DOHH2 (cell line): ENCODE results near the gene PRMT7.

Source experiments
- H3F3A ChIP-seq: fragments of 200-600 bp; sonication (generic), shearing (Covaris generic); 2 replicates; pipeline ENCODE4 v1.6.0; 2016; ENCODE audit warnings: antibody characterized with exemption, mild to moderate bottlenecking; ENCODE audit not compliant: control insufficient read depth, insufficient read depth
- H3K27ac ChIP-seq: fragments of 200-600 bp; sonication (generic); 2 replicates; pipeline ENCODE4 v1.5.1; 2014; ENCODE audit warnings: low read depth, mild to moderate bottlenecking, low read length, moderate library complexity
- H3K27me3 ChIP-seq: fragments of 200-600 bp; sonication (generic); 2 replicates; pipeline ENCODE4 v1.6.1; 2014; ENCODE audit warnings: mild to moderate bottlenecking, low read length, mixed read lengths; ENCODE audit not compliant: control insufficient read depth
- H3K36me3 ChIP-seq: fragments of 200-600 bp; sonication (generic); 2 replicates; pipeline ENCODE4 v1.6.1; 2014; ENCODE audit warnings: mild to moderate bottlenecking, low read length, moderate library complexity, mixed read lengths; ENCODE audit not compliant: control insufficient read depth
- H3K4me1 ChIP-seq: fragments of 200-600 bp; sonication (generic); 2 replicates; pipeline ENCODE4 v1.6.1; 2014; ENCODE audit warnings: mild to moderate bottlenecking, low read length, mixed read lengths; ENCODE audit not compliant: control insufficient read depth
- H3K4me2 ChIP-seq: fragments of 200-600 bp; sonication (generic); 2 replicates; pipeline ENCODE4 v1.6.0; 2014; ENCODE audit warnings: mild to moderate bottlenecking, low read length, moderate library complexity
- H3K4me3 ChIP-seq: fragments of 200-600 bp; sonication (generic); 2 replicates; pipeline ENCODE4 v1.5.1; 2014; ENCODE audit warnings: mild to moderate bottlenecking, low read length, mixed read lengths
- H3K79me2 ChIP-seq: fragments of 200-600 bp; sonication (generic); 2 replicates; pipeline ENCODE4 v1.6.1; 2014; ENCODE audit warnings: mild to moderate bottlenecking, low read length, mixed read lengths; ENCODE audit not compliant: control insufficient read depth
- H3K9me2 ChIP-seq: fragments of 200-600 bp; sonication (generic); replicated peaks from 2 replicates; pipeline ENCODE4 v1.6.1; 2014; ENCODE audit warnings: mild to moderate bottlenecking, low read length, mixed read lengths; ENCODE audit not compliant: control insufficient read depth
- H3K9me3 ChIP-seq: fragments of 200-600 bp; sonication (generic); 2 replicates; pipeline ENCODE4 v1.6.1; 2014; ENCODE audit warnings: antibody characterized with exemption, low read length, mixed read lengths; ENCODE audit not compliant: control insufficient read depth, insufficient read depth
- H4K20me1 ChIP-seq: fragments of 200-600 bp; sonication (generic); 2 replicates; pipeline ENCODE4 v1.6.0; 2014; ENCODE audit warnings: low read depth, mild to moderate bottlenecking, antibody characterized with exemption, low read length, moderate library complexity; ENCODE audit not compliant: control insufficient read depth, insufficient read depth
- EZH2phosphoT487 ChIP-seq: fragments of 200-600 bp; sonication (generic); IDR thresholded peaks from 2 replicates; pipeline ENCODE4 v1.6.1; 2017; ENCODE audit warnings: borderline replicate concordance, mild to moderate bottlenecking, antibody characterized with exemption, low read length, moderate library complexity, mixed read lengths
- TF ChIP-seq, protein P1 (sequence below): fragments of 200-600 bp; sonication (generic); IDR thresholded peaks from one replicate; pipeline ENCODE4 v1.5.1; 2014; ENCODE audit warnings: antibody characterized with exemption, mild to moderate bottlenecking, low read depth, low read length; ENCODE audit not compliant: poor library complexity, severe bottlenecking

The PRMT7 gene

DNA sequence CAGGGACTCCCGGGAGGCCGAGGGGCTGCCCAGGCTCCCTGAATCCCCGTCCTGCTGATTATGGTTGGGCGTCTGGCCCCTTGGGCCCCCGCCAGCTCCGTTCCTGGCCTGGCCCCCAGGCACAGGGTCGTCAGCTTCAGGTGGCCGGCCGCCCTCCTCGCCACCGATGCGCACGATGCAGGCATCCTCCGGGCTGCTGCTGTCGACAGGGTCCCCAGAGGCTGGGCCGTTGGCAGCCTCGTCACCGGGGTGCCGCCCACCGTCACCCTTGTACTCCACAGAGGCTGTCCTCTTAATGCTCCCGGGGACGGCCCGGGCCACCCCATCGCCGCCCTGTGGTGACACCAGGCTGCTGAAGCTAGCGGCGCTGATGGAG is 60.4 kb downstream of the PRMT7 start:
- H3K27me3 ChIP-seq: peaks cover 6% of the 10 kb centered on the region
- no peak overlapping the region for H3K4me3 ChIP-seq
- no peak overlapping the region for H3K27ac ChIP-seq
- no peak overlapping the region for H3K4me2 ChIP-seq
- no peaks in the 10 kb centered on the region; the same call in 1 of the 2 replicates for H4K20me1 ChIP-seq
- H3K36me3 ChIP-seq: no peaks in the 10 kb centered on the region
- no peaks in the 10 kb centered on the region for H3K79me2 ChIP-seq
- no peaks in the 10 kb centered on the region for H3K9me3 ChIP-seq
- H3K9me2 ChIP-seq: no peaks in the 10 kb centered on the region
- no peaks in the 10 kb centered on the region for H3F3A ChIP-seq
- TF ChIP-seq EZH2phosphoT487: no peak
- TF ChIP-seq, protein P1, sequence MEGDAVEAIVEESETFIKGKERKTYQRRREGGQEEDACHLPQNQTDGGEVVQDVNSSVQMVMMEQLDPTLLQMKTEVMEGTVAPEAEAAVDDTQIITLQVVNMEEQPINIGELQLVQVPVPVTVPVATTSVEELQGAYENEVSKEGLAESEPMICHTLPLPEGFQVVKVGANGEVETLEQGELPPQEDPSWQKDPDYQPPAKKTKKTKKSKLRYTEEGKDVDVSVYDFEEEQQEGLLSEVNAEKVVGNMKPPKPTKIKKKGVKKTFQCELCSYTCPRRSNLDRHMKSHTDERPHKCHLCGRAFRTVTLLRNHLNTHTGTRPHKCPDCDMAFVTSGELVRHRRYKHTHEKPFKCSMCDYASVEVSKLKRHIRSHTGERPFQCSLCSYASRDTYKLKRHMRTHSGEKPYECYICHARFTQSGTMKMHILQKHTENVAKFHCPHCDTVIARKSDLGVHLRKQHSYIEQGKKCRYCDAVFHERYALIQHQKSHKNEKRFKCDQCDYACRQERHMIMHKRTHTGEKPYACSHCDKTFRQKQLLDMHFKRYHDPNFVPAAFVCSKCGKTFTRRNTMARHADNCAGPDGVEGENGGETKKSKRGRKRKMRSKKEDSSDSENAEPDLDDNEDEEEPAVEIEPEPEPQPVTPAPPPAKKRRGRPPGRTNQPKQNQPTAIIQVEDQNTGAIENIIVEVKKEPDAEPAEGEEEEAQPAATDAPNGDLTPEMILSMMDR: no peak
- peaks cover 20% of the 10 kb centered on the region for H3K4me1 ChIP-seq

DNA sequence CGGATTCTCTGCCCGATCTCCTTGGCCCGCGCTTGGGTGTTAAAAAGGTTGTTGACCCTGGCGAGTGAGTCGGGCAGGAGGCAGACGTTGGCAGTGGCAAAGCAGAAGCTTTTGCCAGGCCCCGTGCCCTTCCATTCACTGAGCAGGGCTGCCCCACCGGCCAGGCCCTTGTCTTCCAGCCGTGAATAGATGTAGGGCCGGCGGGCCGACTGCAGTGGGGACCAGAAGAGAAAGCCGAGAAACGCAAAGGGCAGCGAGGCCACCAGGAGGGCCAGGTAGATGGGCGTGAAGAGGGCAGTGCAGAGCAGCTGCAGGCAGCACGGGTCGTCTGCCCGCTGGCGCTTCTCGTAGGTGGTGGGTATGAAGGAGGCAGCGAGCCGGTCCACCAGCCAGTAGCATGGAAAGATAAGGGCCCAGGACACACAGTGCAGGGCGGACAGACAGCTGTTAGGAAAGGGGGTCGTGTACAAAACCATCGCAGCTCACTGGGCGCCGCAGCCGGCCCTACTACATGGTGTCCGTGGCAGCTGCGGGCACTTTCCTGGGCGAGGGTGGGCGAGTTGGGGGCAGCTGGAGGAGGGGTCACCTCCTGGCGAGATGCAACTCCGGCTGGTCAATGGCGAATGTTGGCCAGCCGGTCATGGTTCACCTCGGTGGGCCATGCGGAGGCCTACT is 61.0 kb downstream of the PRMT7 start:
- H3K4me3 ChIP-seq: no peak overlapping the region
- H3K27me3 ChIP-seq: peaks cover 5% of the 10 kb centered on the region; the same call in 1 of the 2 replicates
- no peaks in the 10 kb centered on the region for H3K36me3 ChIP-seq
- peaks cover 20% of the 10 kb centered on the region for H3K4me1 ChIP-seq
- no peaks in the 10 kb centered on the region for H3K9me2 ChIP-seq
- H3F3A ChIP-seq: no peaks in the 10 kb centered on the region
- no peak overlapping the region for H3K27ac ChIP-seq
- no peak for TF ChIP-seq EZH2phosphoT487
- TF ChIP-seq, protein P1: no peak
- no peaks in the 10 kb centered on the region for H3K9me3 ChIP-seq
- H3K4me2 ChIP-seq: no peak overlapping the region
- no peaks in the 10 kb centered on the region for H3K79me2 ChIP-seq
- H4K20me1 ChIP-seq: no peaks in the 10 kb centered on the region; the same call in 1 of the 2 replicates

DNA sequence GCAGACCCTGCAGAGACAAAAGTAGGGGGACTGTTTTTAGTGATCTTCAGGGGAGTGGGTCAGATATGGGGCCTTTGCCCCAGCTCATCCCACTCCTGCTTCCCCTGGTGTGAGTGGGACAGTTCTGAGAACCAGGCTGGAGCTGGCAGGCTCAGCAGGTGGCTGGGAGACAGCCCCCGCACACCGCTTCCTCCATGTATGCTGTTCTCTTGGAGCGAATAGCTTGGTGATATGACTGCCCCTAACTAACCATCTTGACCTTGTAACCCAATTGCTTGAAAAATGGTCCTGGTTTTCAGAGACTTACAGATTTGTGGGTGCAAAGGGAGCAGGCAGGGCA is 61.5 kb downstream of the PRMT7 start:
- H3K27ac ChIP-seq: no peak overlapping the region
- no peaks in the 10 kb centered on the region for H3K79me2 ChIP-seq
- H3K9me2 ChIP-seq: no peaks in the 10 kb centered on the region
- no peak overlapping the region for H3K4me3 ChIP-seq
- H3K36me3 ChIP-seq: no peaks in the 10 kb centered on the region
- H3K27me3 ChIP-seq: peaks cover 5% of the 10 kb centered on the region; the same call in 1 of the 2 replicates
- no peak overlapping the region for H3K4me2 ChIP-seq
- H3K4me1 ChIP-seq: peaks cover 20% of the 10 kb centered on the region
- no peaks in the 10 kb centered on the region for H3K9me3 ChIP-seq
- TF ChIP-seq EZH2phosphoT487: no peak
- TF ChIP-seq, protein P1: no peak
- no peaks in the 10 kb centered on the region; the same call in 1 of the 2 replicates for H4K20me1 ChIP-seq
- H3F3A ChIP-seq: no peaks in the 10 kb centered on the region
